Mucosa of descending colon (tissue), 3 donors: ENCODE results near the gene EZR. TPM values are rescaled to one million over a fixed set of nuclear protein-coding genes. Genes with fewer than 3 reads are reported as not detected.
A peak's percentile ranks its signal among the peaks of the same experiment; 100 is the strongest.

Source experiments
- ATAC-seq: fragments of 200-7000 bp; cut with Tn5 transposase; one replicate; pipeline ENCODE4 v1.9.1; 2020; ENCODE audit warnings: mild to moderate bottlenecking, moderate library complexity
- DNase-seq, 3 donors: peaks; one replicate each; pipeline ENCODE4 v3.0.0-alpha.2; 2020
- H3K36me3 ChIP-seq: fragments of 200-600 bp; one replicate; pipeline ENCODE4 v1.8.0; 2021; ENCODE audit warnings: low read depth, mild to moderate bottlenecking
- H3K4me1 ChIP-seq: fragments of 200-600 bp; one replicate; pipeline ENCODE4 v1.8.0; 2021; ENCODE audit warnings: low read depth, mild to moderate bottlenecking
- H3K4me3 ChIP-seq: fragments of 200-600 bp; one replicate; pipeline ENCODE4 v1.8.0; 2021; ENCODE audit warnings: mild to moderate bottlenecking
- H3K9me3 ChIP-seq: fragments of 200-600 bp; one replicate; pipeline ENCODE4 v1.8.0; 2021; ENCODE audit warnings: mild to moderate bottlenecking
- intact Hi-C, 2 donors: fragments of 100-400 bp; cut with DNase I in 1 of 2; cut with micrococcal nuclease in 1 of 2; formaldehyde crosslinking; loops; one replicate each; pipeline versions ENCODE4 v1.11.0 to v1.11.1; 2022; cut with DNase I, micrococcal nuclease
- total RNA-seq, 3 donors: library from RNA; stranded (reverse); fragmentation: NEBNext Ultra II Directional in 2 of 3; extraction: Animal tissue kit (Norgen Biotek cat#: 25700) in 2 of 3; gene quantifications; one replicate each; pipeline versions ENCODE4 v1.2.1 to v1.2.4, GENCODE V29; 2021 to 2023
- TF ChIP-seq, protein P1 (sequence below): fragments of 200-600 bp; IDR thresholded peaks from one replicate; pipeline ENCODE4 v1.8.0; 2022; ENCODE audit warnings: antibody characterized with exemption, mild to moderate bottlenecking
- donor health status: DM: no; HTN: no; CAD: no; lungs with moderate emphysema.
- donor health status: DM: no; HTN: no; CAD: no.
- donor health status: DM: no; HTN: yes; CAD: no.

The EZR gene
- total RNA-seq, 3 donors from 2014 or later, result 220 to 421 (median 334) TPM

DNA sequence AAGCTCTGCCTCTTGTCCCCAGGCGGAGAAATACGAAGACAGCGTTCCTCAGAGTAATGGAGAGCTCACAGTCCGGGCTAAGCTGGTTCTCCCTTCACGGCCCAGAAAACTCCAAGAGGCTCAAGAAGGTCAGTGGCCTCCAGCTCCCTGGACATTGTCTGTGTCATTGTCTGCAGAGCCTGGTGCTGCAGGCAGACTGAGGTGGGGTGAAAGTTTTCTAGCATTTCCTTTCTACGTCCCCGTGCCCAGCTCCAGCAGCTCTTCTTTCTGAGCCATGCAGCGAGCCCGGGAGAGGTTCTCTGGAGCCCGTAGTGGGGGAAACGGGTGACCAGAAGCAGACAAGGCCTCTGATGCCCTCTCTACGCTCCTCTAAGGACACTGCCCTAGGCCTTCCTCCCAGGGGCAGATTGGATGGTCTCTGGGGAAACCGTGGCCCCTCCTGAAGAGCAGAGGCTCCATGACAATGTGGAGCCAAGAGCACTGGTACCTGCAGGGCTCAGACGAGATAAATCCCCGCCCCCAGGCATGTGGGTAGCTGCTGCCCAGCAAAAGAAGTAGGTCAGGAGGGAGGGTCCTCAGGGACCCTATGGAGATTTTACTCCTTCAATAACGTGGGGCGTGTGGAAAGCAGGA is 58.4 kb downstream of the EZR start:
- peak; percentile 2 for ATAC-seq
- intact Hi-C loops, result no loop called here
- no peaks in the 10 kb centered on the region for H3K4me1 ChIP-seq
- TF ChIP-seq, protein P1, sequence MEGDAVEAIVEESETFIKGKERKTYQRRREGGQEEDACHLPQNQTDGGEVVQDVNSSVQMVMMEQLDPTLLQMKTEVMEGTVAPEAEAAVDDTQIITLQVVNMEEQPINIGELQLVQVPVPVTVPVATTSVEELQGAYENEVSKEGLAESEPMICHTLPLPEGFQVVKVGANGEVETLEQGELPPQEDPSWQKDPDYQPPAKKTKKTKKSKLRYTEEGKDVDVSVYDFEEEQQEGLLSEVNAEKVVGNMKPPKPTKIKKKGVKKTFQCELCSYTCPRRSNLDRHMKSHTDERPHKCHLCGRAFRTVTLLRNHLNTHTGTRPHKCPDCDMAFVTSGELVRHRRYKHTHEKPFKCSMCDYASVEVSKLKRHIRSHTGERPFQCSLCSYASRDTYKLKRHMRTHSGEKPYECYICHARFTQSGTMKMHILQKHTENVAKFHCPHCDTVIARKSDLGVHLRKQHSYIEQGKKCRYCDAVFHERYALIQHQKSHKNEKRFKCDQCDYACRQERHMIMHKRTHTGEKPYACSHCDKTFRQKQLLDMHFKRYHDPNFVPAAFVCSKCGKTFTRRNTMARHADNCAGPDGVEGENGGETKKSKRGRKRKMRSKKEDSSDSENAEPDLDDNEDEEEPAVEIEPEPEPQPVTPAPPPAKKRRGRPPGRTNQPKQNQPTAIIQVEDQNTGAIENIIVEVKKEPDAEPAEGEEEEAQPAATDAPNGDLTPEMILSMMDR, result no peak
- no peak for DNase-seq
- no peaks in the 10 kb centered on the region for H3K9me3 ChIP-seq
- H3K4me3 ChIP-seq, result no peak overlapping the region
- peaks cover 4% of the 10 kb centered on the region for H3K36me3 ChIP-seq

DNA sequence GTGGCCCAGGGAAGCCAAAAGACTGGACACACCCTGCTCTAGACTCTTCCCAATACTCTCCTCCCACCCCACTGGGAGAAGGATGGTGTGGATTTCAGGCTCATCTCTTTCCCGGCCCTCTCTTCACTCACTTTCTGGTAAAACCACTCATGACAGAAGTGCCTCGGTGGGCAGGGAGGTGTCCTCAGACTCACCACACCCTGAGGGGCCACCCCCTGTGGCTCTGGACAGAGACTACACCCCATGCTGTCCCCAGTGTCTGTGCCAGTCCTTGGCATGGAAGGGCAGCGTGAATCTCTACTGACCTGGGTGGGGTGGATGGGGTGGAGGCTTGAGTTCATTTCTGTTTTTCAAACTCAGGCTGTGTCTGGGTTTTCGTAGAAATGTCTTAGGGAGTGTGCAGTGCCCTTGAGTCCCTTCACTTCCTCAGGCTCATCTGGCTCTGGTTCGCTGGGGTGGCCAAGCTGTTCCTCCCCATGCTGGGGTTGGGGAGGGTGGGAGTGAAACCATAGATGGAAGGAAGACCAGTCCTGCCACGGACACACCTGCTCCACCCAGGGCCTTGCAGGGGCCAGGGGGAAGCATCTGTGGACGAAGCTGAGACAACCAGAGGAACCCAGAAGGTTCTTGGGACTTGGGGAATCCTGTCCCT is 59.1 kb downstream of the EZR start:
- H3K4me1 ChIP-seq, result no peaks in the 10 kb centered on the region
- no peaks in the 10 kb centered on the region for H3K9me3 ChIP-seq
- intact Hi-C loops, result no loop called here
- no peaks in the 10 kb centered on the region for H3K36me3 ChIP-seq
- H3K4me3 ChIP-seq, result no peak overlapping the region
- ATAC-seq, result peak; percentile 1
- TF ChIP-seq, protein P1, result no peak
- DNase-seq, result no peak

- Histone ChIP-seq H3K36me3 (no peaks in the 10 kb centered on the region), H3K4me1 (no peaks in the 10 kb centered on the region), H3K4me3 (no peak overlapping the region), H3K9me3 (no peaks in the 10 kb centered on the region)
- TF ChIP-seq, protein P1, result no peak
- DNase-seq (no peak), ATAC-seq (peak; percentile 1)
- intact Hi-C loops, result no loop called here
Measured at GRCh38 chr6:158758941-158759479, 60.2 kb downstream of the EZR start.

DNA sequence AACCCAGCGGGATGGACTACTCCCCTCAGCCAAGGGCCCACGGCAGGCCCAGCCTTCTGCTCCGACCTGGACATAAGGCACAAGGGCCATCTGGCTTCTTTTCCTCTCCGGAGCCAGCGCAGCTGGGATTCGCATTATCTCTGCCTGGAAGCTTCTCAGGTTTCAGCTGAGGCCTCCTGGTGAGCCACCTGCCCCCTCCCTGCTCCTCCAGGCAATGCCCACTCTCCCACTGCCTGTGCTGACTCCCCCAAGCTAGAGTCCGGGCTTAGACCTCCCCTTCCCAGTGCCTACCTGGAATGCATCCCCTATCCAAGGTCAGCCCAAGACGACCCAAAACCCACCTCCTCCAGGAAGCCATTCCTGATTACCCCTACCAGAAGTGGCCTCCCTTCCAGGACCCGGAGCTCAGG is 60.7 kb downstream of the EZR start:
- H3K36me3 ChIP-seq, result no peaks in the 10 kb centered on the region
- intact Hi-C loops, result no loop called here
- ATAC-seq (no peak), DNase-seq (no peak)
- H3K9me3 ChIP-seq, result no peaks in the 10 kb centered on the region
- TF ChIP-seq, protein P1, result no peak
- no peak overlapping the region for H3K4me3 ChIP-seq
- H3K4me1 ChIP-seq, result no peaks in the 10 kb centered on the region

DNA sequence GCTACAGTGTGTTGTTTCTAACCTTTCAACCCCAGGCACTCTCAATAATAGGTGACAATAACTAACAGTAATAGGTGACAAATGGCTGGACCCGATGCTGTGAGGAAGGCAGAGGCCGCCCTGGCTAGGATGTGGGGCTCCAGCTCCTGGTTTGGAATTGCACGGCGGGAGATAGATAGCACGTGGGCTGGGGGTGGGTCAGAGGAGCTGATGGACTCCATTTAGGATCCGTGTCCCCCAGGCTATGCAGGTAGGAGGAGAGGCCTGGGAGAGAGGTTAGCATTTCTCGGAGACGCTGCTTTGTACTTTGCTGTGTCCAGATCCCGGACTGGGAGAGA is 61.4 kb downstream of the EZR start:
- H3K9me3 ChIP-seq, result no peaks in the 10 kb centered on the region
- no peaks in the 10 kb centered on the region for H3K36me3 ChIP-seq
- no peaks in the 10 kb centered on the region for H3K4me1 ChIP-seq
- TF ChIP-seq, protein P1, result no peak
- intact Hi-C loops, result no loop called here
- no peak for ATAC-seq
- H3K4me3 ChIP-seq, result no peak overlapping the region
- no peak for DNase-seq
